ENCODE measurements around the gene ACTL10. TPM values are rescaled to one million over a fixed set of nuclear protein-coding genes. Genes with fewer than 3 reads are reported as not detected.

ACTL10 gene
- total RNA-seq, 1 donor from 2014 or later = 26.3 TPM

GRCh38 chr20:33709398-33709797 lies 42.7 kb downstream of the ACTL10 start:
- DNase-seq (ENCODE audit: low spot score in 2 of 2) = no peak
- TF ChIP-seq CTCF (IDR thresholded peaks at IDR 0.05) = no peak
- Histone ChIP-seq H3K36me3 (peaks cover 21 to 51% of the 10 kb centered on the region in 2 donors), H3K4me3 (no peak overlapping the region), H3K9me3 (no peaks in the 10 kb centered on the region), H3K27ac (no peak overlapping the region), H3K4me1 (no peaks in the 10 kb centered on the region), H3K27me3 (no peaks in the 10 kb centered on the region)
- intact Hi-C loops (cut with DNase I) = no loop called here

GRCh38 chr20:33709905-33710541 lies 43.3 kb downstream of the ACTL10 start:
- Histone ChIP-seq H3K4me3 (no peak overlapping the region), H3K36me3 (peaks cover 25 to 56% of the 10 kb centered on the region in 2 donors), H3K4me1 (no peaks in the 10 kb centered on the region), H3K9me3 (no peaks in the 10 kb centered on the region), H3K27ac (no peak overlapping the region), H3K27me3 (no peaks in the 10 kb centered on the region)
- intact Hi-C loops (cut with DNase I) = no loop called here
- TF ChIP-seq CTCF (IDR thresholded peaks at IDR 0.05) = no peak
- DNase-seq (ENCODE audit: low spot score in 2 of 2) = no peak

GRCh38 chr20:33710681-33711445 lies 44.1 kb downstream of the ACTL10 start:
- DNase-seq (ENCODE audit: low spot score in 2 of 2) = no peak
- Histone ChIP-seq H3K9me3 (no peaks in the 10 kb centered on the region), H3K27me3 (no peaks in the 10 kb centered on the region), H3K4me3 (no peak overlapping the region), H3K27ac (no peak overlapping the region), H3K4me1 (no peaks in the 10 kb centered on the region), H3K36me3 (peaks cover 25 to 55% of the 10 kb centered on the region in 2 donors)
- intact Hi-C loops (cut with DNase I) = no loop called here
- no peak for TF ChIP-seq CTCF (IDR thresholded peaks at IDR 0.05)

GRCh38 chr20:33711446-33711738 lies 44.6 kb downstream of the ACTL10 start:
- no peak overlapping the region for H3K27ac ChIP-seq
- no peak for DNase-seq (ENCODE audit: low spot score in 2 of 2)
- peaks cover 25 to 50% of the 10 kb centered on the region in 2 donors for H3K36me3 ChIP-seq

GRCh38 chr20:33713865-33714367 lies 47.2 kb downstream of the ACTL10 start:
- H3K27ac ChIP-seq = no peak overlapping the region
- H3K27me3 ChIP-seq = no peaks in the 10 kb centered on the region
- H3K4me1 ChIP-seq = no peaks in the 10 kb centered on the region
- no peak for DNase-seq (ENCODE audit: low spot score in 2 of 2)
- no peak for TF ChIP-seq CTCF (IDR thresholded peaks at IDR 0.05)
- H3K9me3 ChIP-seq = no peaks in the 10 kb centered on the region
- intact Hi-C loops (cut with DNase I) = no loop called here
- no peak overlapping the region for H3K4me3 ChIP-seq
- H3K36me3 ChIP-seq = peaks cover 18 to 40% of the 10 kb centered on the region in 2 donors

More at GRCh38 chr20:33711446-33711738, 44.6 kb downstream of the ACTL10 start:
- Histone ChIP-seq H3K4me1 (no peaks in the 10 kb centered on the region), H3K27me3 (no peaks in the 10 kb centered on the region), H3K9me3 (no peaks in the 10 kb centered on the region), H3K4me3 (no peak overlapping the region)
- intact Hi-C loops (cut with DNase I) = no loop called here
- TF ChIP-seq CTCF (IDR thresholded peaks at IDR 0.05) = no peak

Data from ascending aorta (tissue), 2 donors.